Activated CD4-positive, alpha-beta T cell treated with anti-CD3 and anti-CD28 coated beads, Interleukin-2, amount 50 U/mL, for 24 hours (primary cell): ENCODE data around the gene WDR86.

Source experiments
- DNase-seq, 2 donors: peaks; one replicate each; pipeline ENCODE4 v3.0.0-alpha.2; 2020; ENCODE audit warnings: low read depth in 1 of 2, low spot score in 1 of 2

Gene WDR86

GRCh38 chr7:151409667-151410404 lies at the start of gene WDR86:
WDR86 (minus strand) TSS chr7:151410038; CDS start chr7:151409589, 449 bp downstream.
- DNase-seq = no peak

DNA sequence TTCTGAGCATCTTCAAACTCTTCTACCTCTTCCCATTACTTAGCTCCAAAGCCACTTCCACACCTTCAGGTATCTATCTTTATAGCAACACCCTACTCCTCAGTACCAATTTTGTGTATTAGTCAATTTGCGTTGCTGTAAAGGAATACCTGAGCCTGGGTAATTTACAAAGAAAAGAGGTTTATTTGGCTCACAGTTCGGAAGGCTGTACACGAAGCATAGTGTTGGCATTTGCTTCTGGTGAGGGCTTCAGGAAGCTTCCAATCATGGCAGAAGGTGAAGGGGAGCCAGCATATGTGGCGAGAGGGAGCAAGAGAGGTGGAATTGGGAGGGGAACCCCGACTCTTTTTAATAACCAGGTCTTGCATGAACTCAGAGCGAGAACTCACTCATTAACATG lies 47.7 kb upstream of the WDR86 start:
- no peak for DNase-seq

DNA sequence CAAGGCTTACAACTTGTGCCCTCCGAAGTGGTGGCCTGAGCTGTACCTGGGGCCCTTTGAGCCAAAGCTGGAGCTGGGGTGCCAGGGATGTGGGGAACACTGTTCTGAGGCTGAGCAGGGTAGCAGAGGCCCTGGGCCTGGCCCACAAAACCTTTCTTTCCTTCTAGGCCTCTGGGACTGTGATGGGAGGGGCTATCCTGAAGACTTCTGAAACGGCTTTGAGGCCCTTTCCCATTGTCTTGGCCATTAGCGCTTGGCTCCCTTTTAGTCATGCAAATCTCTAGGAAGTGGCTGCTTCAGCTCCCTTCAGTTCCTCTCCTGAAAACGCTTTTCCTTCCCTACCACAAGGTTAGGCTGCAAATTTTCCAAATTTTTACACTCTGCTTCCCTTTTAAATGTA lies 46.9 kb upstream of the WDR86 start:
- no peak for DNase-seq

GRCh38 chr7:151456276-151456675 lies 46.4 kb upstream of the WDR86 start:
- no peak for DNase-seq

- DNase-seq = no peak
Observed at GRCh38 chr7:151455690-151456089, 45.9 kb upstream of the WDR86 start.

DNA sequence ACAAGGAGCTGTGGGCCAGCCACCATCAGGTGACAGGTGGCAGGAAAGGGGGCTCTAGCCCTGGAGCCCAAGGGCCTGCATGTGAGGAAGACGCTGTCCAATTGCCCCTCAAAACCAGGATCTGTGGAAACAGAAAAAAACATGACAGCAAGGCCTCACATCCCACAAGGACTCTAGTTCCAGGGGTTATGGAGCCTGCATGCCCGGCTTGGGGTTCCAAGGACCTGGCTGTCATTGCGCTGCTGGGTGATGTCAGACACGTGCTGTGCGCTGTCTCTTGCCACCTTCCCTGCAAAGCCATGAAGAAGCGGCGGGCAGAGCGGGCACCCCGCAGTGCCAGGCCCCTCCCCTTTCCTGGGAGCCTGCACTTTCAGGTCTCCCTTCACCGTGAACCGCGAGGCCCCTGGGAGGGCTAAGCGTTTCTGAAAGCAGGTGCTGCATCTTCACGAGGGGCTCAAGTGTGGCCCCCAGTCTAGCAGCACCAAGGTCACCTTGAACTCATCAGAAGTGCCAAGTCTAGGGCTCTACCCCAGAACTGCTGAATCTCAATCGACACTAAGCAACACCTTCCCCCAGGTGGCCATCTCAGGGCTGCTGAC lies 45.2 kb upstream of the WDR86 start:
- DNase-seq = no peak

DNA sequence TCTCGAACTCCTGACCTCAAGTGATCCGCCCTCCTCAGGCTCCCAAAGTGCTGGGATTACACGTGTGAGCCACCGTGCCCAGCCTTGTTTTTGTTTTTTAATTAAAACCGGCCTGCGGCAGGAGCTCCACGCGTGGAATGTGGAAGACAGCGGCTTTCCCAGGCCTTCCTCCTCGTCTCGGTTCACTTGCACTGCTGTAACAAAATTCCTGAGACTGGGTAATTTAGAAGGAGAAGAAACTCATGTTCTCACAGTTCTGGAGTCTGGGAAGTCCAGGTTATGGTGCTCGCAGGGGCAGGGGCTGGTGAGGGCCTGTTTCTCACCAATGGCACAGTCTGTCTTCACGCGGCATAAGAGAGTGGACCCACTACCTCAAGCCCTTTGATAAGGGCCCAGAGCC lies 44.5 kb upstream of the WDR86 start:
- DNase-seq = no peak

DNA sequence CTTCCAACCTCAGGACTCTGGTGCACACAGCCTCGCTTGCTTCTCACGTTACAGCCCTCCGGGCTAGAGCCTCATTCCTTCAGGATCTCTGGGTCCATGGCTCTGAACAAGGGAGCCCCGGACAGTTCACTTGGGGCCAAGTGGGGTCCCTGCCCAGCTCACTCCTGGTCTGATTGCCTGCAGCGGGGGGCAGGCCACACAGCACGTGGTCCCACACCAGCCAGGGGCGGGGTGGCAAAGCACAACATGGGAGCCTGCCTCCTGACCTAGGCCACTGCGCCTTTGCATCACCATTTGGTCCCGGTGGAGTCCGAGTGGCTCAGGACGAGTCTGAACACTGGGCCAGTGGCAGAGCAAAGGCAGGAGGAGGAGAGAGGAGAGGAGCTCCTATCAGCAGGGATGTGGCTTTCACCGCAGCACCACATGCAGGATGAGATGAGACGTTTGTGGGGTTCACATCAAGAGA lies 43.5 kb upstream of the WDR86 start:
- DNase-seq = no peak

GRCh38 chr7:151452680-151453325 lies 43.0 kb upstream of the WDR86 start:
- no peak for DNase-seq

DNA sequence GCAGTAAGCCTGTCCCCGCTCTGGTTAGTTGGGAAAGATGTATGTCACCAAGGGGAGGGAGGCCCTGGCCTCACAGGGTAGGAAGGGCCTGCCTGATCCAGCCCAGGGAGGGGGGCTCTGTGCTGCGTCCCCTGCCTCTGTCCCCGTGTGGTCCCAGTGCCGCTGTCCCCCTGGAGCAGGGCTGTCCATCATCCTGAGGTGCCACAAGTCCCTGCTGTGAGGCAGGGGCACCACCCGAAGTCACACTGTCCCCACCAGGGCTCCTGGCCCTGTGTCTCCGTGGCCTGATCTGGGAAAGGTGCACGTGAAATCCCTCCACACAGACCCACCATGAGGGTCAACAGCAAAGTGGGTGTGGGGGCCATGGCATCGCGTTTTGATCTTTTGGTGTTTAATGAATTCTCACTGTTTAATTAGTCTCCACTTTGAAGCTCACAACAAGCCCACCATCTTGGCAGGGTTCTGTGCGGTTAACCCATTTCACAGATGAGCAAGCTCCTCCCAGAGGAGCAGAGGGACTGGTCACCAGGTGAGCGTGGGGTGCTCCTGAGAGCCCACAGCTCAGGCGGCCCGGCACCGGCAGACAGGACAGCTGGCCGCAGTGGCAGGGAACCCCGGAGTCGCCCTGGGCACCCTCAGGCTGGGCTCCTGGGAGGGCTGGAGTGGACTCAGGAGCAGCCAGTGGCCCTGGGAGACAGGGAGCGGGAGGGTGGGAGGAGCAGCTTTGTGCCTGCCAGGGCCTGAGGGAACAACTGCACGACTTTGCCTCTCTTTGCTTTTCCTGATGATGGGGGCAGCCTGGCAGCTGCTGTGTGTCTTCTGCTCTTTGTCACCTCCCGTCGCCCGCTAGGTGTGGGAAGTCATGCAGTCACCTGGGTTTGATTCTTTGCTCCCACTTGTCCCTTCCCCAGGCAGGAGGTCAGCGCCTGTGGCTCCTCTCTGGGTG lies 42.1 kb upstream of the WDR86 start:
- DNase-seq = no peak

- DNase-seq = no peak
Observed at GRCh38 chr7:151451156-151451555, 41.3 kb upstream of the WDR86 start.

DNA sequence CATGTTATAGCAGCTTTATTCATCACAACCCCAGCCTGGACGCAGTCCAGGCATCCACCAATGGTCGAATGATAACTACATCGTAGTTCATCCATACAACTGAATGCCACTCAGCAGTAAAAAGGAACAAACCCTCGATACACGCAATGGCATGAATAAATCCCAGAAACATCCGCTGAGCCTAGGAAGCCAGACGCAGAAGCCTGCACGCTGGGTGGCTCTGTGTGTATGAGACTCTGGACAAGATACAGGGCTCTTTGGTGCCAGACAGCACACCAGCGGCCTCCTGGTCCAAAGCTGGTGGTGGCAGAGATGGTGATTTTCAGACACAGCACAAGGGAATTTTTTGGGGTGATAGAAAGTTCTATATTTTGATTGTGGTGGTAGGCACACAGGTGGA lies 40.2 kb upstream of the WDR86 start:
- no peak for DNase-seq

DNA sequence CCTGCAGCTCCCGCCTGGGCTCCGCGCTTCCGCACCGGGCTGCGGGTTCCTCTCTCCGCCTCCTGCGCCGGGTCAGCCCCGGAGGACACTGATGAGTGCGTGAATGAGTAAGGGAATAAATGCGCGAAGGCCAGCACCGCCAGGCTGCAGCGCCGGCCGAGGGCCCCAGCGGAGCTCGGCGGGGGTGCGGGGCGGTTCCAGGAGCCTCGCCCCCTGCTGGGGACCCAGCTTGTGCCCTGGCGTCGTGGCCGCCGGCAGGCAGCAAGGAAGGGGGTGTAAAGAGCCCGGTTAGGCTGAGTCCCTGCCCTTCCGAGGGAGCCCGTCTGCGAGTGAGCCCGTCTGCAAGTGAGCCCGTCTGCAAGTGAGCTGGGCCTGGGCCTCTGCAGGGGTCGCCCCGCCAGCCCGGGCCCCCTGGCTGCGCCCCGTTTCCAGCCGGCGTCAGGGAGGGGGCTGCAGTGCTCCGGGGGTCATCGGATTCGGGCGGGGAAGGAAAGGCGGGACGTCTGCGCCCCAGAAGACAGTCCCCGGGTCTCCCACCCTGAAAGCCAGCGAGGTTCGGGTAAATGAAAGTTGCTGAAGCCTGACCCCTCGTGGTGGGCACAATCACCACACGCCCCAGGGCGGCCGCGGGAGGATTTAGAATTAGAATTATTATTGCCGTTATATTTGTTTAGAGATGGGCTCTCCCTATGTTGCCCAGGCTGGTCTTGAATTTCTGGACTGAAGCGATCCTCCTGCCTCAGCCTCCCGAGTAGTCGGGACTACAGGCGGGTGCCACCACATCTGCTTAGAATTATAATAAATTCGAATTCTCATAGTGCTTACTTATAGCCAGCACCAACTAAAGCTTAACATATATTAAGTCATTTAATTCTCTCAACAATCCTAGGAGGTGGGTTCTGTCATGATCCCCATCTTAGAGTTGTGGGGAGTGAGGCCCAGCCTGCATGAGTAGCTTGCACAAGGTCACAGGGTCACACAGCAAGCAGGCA lies 38.7 kb upstream of the WDR86 start:
- DNase-seq = peak; percentile 67 to 70

- DNase-seq = no peak
Observed at GRCh38 chr7:151447901-151448260, 38.0 kb upstream of the WDR86 start.

DNA sequence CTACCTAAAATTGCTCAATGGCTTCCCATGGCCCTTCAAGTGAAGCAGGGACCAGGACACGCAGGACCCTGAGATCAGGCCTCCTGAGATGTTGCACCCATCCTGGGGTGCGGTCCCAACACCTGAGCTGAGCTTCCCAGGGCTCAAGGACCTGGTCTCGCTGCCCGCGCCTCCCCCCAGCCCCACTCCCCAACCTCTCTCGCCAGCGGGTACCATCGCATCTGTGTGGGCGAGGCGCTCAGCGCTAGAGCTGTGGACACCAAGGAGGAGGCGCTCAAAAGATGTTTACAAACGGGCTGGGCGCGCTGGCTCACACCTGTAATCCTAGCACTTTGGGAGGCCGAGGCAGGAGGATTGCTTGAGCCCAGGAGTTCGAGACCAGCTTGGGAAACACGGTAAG lies 37.5 kb upstream of the WDR86 start:
- DNase-seq = no peak

DNA sequence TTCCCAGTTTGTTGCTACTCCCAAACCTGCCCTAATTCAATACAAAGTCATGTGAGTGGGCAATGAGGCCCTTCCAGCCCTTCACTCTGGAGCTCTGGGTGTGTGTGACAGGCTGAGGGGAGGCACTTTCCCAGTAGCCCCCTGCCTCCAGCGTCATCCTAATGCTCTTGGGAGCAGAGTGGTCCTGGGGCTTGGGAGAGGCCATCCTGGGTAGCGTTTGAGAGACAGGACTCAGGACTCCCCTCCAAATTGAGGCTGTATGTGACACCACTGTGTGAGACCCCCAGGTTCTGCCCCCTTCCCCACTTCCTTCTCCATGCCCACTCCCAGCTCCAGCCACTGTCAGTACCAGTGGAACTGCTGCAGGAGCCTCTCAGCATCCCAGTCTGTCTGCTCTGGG lies 36.6 kb upstream of the WDR86 start:
- no peak for DNase-seq

- no peak for DNase-seq
Observed at GRCh38 chr7:151444632-151445031, 34.8 kb upstream of the WDR86 start.

DNA sequence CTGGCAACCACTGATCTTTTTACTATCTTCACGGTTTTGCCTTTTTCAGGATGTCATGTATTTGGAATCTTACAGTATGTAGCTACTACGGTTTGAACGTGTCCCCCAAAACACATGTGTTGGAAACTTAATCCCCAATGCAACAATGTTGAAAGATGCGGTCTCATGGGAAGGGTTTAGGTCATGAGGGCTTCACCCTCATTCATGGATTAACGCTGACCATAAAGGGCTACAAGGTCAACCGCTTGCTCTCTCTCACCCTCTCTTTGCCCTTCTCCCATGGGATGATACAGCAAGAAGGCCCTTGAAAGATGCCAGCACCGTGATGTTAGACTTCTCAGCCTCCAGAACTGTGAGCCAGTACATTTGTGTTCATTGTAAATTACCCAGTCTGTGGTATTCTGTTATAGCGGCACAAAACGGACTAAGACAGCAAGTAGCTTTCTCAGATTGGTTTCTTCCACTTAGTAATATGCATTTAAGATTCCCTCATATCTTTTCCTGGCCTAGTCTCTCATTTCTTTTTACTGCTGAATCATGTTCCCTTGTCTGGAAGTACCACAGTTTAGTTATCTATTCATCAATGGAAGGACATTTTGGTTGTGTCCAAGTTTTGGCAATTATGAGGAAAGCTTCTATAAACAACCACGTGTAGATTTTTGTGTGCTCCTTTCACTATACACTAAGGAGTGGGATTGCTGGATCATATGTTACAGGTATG lies 33.1 kb upstream of the WDR86 start:
- DNase-seq = no peak

- no peak for DNase-seq
Observed at GRCh38 chr7:151440799-151441445, 31.1 kb upstream of the WDR86 start.
